ENCODE data around the gene AHNAK.
A peak's percentile ranks its signal among the peaks of the same experiment; 100 is the strongest.
"Not testable (repeated sequence)": the region's sequence is repeated elsewhere in the genome, so short reads cannot be mapped to it uniquely, and the experiment has no call there.

Gene AHNAK

DNA sequence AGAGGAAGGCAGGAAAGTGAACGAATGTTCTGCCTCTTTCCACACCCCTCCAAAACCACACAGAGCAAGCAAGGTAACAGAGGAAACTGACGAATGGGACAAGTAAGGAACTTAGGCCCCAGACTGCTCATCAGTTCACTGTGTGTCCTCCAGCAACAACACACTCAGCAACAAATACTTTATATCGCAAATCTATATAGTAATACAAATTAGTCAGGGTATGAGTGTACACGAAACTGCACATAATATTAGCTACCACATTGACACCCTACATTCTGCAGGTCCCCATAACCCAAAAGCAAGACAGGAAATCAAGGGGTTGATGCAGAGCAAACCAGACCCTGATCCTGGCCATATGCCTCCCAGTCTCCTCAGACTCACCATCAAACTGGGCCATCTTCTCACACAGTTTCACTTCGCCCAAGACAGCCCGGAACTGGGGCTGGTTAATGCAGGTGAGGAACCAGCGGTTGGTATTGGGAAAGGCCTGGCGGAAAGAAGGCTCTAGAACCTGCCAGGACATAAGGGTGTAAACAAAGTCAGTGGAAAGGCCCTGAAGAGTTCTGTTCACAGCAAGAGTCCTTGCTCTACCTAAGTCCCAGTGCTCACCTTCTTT is 20.5 kb upstream of the AHNAK start:
- peak overlapping the region; percentile 39 for H3K27ac ChIP-seq
- no peak for TF ChIP-seq CTCF (conservative IDR thresholded peaks at IDR 0.05)

GRCh38 chr11:62566247-62566646 is 19.6 kb upstream of the AHNAK start:
- peak overlapping the region; percentile 39 for H3K27ac ChIP-seq
- TF ChIP-seq CTCF (conservative IDR thresholded peaks at IDR 0.05) = no peak

- H3K27ac ChIP-seq = peak overlapping the region; percentile 39
- no peak for TF ChIP-seq CTCF (conservative IDR thresholded peaks at IDR 0.05)
Observed at GRCh38 chr11:62565100-62565802, 18.6 kb upstream of the AHNAK start.

DNA sequence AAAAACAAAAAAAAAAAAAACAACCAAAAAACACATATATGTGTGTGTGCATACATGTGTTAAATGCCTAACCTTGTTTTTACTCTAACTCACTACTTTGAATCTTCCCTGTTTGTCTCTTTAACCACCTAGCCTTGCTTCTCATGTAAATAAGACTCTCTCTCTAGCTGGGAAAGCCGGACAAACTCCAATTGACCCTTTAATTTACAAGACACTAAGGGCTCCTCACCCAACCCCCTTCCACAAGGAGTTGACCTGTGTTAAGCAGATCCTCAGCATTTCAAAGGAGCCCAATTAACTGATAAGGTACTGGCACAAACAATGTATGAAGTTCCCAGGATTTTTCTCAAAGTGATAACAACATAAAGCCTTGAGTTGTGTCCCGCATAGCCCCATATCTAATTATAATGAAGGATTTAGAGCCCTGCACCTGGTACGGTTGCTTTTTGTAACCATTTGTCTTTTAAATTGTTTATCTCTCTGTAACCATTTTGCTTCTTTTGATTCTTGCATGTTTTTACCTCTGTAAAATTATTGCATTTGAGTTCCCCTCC is 15.1 kb upstream of the AHNAK start:
- H3K27ac ChIP-seq = peak overlapping the region; percentile 26

DNA sequence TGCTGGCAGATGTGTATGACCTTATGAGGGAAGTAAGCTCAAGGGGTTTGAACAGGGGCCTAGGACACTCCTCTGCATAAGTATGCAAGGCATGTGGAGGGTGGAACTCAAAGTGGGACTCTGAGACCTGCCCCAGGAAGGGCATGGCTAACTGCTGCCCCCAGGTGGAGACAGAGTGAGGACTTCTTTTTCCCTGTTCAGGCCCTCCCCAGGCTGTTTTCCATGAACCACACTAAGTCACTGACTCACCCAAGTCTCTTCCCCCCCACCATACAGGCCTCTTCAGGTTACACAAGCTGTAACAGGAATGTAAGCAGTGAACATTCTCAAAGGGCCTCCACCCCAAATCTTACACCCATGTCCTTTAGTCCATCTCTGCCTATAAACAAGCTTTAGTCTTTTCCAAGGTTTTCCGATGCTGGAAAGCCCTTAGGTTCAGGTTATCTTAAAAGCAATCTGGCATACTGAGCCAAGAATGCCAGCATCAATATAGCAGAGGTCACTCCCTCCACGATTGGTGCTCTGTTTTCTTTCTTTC is 14.0 kb upstream of the AHNAK start:
- peak overlapping the region; percentile 26 for H3K27ac ChIP-seq
- TF ChIP-seq CTCF (conservative IDR thresholded peaks at IDR 0.05) = peak; percentile 83

- not testable (repeated sequence) for H3K27ac ChIP-seq
Observed at GRCh38 chr11:62559626-62560025, 13.0 kb upstream of the AHNAK start.

DNA sequence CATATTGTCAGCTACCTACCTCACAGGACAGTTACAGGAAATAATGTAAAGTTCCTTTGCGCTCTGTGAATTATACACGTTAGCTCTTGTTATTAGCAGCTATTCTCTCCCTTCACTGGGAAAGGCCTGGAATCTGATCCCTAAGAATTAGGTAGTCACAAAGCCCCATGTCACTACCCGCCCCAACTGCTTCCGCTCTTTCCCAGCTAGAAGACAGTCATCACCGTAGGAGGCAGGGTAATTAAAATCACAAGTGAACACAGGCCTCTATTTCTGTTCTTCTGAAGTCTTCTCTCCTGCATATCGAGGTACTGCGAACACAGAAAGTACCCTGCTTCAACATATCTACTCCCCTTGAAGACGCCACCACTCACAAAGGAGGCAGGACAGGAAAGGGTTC is 12.6 kb upstream of the AHNAK start:
- peak overlapping the region; percentile 83; the same call in 1 of the 2 replicates for H3K27ac ChIP-seq
- no peak for TF ChIP-seq CTCF (conservative IDR thresholded peaks at IDR 0.05)

DNA sequence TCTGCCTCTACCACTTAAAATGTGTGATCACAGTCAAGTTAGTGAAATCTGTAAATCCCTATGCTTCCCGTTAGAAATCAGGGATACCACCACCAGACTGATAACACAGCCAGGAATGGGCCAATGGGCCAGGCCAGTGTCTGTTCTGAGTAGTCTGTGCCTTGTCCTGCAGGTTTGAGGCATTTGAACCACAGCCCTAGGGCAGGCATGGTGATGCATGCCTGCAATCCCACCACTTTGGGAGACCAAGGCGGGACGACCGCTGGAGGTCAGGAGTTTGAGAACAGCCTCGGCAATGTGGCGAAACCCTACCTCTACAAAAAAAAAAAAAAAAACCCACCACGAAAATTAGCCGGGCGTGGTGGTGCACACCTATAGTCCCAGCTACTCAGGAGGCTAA is 12.1 kb upstream of the AHNAK start:
- TF ChIP-seq CTCF (conservative IDR thresholded peaks at IDR 0.05) = no peak
- H3K27ac ChIP-seq = peak overlapping the region; percentile 83; the same call in 1 of the 2 replicates
